ENCODE data around the gene ATP5F1D.
A peak's percentile ranks its signal among the peaks of the same experiment; 100 is the strongest.

ATP5F1D gene

GRCh38 chr19:1288833-1289685 is 47.5 kb downstream of the ATP5F1D start:
- no peak for DNase-seq (ENCODE audit: extremely low spot score, insufficient read length, low read depth)
- FAIRE-seq = no peak

DNA sequence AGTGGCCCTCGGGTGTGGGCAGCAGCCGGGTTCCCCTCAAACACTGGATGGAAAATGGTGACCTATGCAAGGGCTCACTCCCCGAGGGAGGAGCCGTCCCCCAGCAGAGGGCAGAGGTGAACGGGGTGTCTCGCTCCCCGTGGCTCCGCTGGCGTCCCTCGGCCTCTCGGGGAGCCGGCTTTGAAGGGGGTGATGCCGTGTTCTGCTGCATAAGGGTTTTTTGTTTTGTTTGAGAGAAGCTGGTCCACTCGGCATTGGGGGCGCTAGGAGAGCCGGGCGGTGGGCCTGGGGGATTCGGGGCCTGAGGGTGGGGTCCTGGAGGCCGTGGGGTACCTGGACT is 48.1 kb downstream of the ATP5F1D start:
- no peak for DNase-seq (ENCODE audit: extremely low spot score, insufficient read length, low read depth)

GRCh38 chr19:1290196-1290702 is 48.7 kb downstream of the ATP5F1D start:
- no peak for DNase-seq (ENCODE audit: extremely low spot score, insufficient read length, low read depth)
- no peak for FAIRE-seq

More for the DNA sequence above, 48.1 kb downstream of the ATP5F1D start:
- FAIRE-seq = no peak

- no peak for DNase-seq (ENCODE audit: extremely low spot score, insufficient read length, low read depth)
- no peak for FAIRE-seq
These were observed 49.4 kb downstream of the ATP5F1D start for GRCh38 chr19:1290703-1291651.

DNA sequence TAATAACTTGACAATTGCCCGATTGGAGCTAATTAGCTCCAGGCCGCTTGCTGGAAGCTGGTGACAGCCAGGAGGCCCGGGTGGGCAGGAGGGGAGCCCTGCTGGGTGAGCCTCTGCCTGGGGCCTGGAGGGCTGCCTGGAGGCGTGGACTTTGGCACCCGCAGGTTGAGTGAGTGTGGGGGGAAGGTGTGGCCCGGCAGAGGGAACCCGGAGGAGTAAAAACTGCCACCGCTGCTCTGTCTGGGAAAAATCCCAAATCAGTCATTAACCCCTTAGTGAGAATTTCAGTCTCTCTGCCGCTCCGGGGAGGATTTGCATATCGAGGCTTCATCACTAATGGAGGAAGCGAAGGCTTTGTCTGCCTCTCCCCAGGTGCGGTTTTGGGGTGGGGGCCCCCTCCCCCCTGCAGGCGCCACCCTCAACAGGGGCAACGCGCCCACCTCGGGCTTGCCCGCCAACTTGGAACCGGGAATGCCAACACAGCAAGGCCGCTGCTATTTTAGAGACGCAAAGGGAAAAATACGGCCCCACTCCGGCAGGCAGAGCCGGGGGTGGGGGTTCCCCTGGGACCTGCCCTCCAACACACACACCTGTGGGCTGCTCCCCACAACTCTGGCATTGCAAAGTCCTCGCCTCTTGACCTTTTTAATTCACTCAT is 50.3 kb downstream of the ATP5F1D start:
- FAIRE-seq (peak; percentile 89), DNase-seq (ENCODE audit: extremely low spot score, insufficient read length, low read depth) (peak; percentile 29)

DNA sequence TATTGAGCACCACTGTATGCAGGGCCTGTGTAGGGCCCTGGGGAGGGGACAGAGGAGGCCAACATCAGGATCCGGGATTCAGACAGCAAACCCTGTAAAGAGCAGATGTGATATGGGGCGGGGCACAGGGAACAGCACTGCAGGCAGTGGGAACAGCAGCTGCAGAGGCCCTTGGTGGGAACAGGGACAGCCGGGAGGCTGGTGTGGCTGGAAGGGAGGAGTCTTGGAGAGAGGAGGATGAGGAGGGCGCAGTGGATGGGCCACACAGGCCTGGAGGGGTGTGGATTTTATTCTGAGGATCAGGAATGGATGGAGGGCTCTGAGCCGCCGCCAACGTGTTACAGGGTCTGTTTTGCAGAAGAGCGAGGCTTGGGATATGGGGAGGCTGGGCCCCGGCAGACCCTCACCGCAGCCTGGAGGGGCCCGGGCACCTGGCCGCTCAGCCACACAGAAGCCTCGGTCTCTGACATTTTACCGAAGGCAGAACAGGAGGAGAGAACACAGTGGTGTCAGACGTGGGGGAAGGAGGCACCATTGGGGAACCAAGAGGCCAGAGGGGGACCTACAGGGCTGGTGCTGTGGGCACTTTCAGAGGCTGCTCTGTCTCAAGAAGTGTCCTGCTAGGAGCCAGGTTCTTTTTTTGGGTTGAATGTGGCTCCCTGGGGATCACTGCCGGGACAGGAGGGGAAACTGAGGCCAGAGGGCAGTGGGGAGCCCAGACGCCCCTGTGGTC is 51.0 kb downstream of the ATP5F1D start:
- DNase-seq (ENCODE audit: extremely low spot score, insufficient read length, low read depth) (no peak), FAIRE-seq (no peak)

- DNase-seq (ENCODE audit: extremely low spot score, insufficient read length, low read depth) (no peak), FAIRE-seq (no peak)
These were observed 52.4 kb downstream of the ATP5F1D start for GRCh38 chr19:1293782-1294604.

All from GM18507 (cell line).